Dermis microvascular lymphatic vessel endothelial cell (primary cell): Measurements from ENCODE around the gene PSRC1. TPM values are rescaled to one million over a fixed set of nuclear protein-coding genes. Genes with fewer than 3 reads are reported as not detected.
A peak's percentile ranks its signal among the peaks of the same experiment; 100 is the strongest.
"Not testable (repeated sequence)": the region's sequence is repeated elsewhere in the genome, so short reads cannot be mapped to it uniquely, and the experiment has no call there.

Experiments
- DNase-seq, 2 donors: peaks; one replicate each; pipeline versions ENCODE4 v3.0.0 to v3.0.0-alpha.2; 2010; ENCODE audit warnings: low read depth in 2 of 2
- total RNA-seq: library from RNA; depleted of rRNA; stranded (reverse); fragments of >200 nt; gene quantifications from 2 replicates; pipeline ENCODE4 v1.2.1, GENCODE V29; 2014

PSRC1 gene
- total RNA-seq, 1 donor from 2014 or later, result 4.5 TPM

- DNase-seq, result no peak
Measured at GRCh38 chr1:109296782-109297181, 13.8 kb upstream of the PSRC1 start.

- DNase-seq, result no peak
Measured at GRCh38 chr1:109295712-109296415, 12.9 kb upstream of the PSRC1 start.

GRCh38 chr1:109294481-109294880 is 11.5 kb upstream of the PSRC1 start:
- no peak for DNase-seq

GRCh38 chr1:109293026-109293425 is 10.1 kb upstream of the PSRC1 start:
- DNase-seq, result no peak

- no peak for DNase-seq
Measured at GRCh38 chr1:109292364-109292763, 9.4 kb upstream of the PSRC1 start.

- DNase-seq, result no peak
Measured at GRCh38 chr1:109290998-109291397, 8.1 kb upstream of the PSRC1 start.

- DNase-seq, result no peak
Measured at GRCh38 chr1:109290137-109290536, 7.2 kb upstream of the PSRC1 start.

GRCh38 chr1:109286762-109287161 is 3.8 kb upstream of the PSRC1 start:
- not testable (repeated sequence) for DNase-seq

- DNase-seq, result no peak
Measured at GRCh38 chr1:109283748-109284600, 1.0 kb upstream of the PSRC1 start.

- DNase-seq, result no peak
Measured at GRCh38 chr1:109282497-109282951, 421 bp downstream of the PSRC1 start.

- no peak for DNase-seq
Measured at GRCh38 chr1:109281680-109282496, 1.1 kb downstream of the PSRC1 start.

- DNase-seq, result no peak
Measured at GRCh38 chr1:109280862-109281261, 2.1 kb downstream of the PSRC1 start.

GRCh38 chr1:109279615-109280278 is 3.2 kb downstream of the PSRC1 start:
- no peak for DNase-seq

- DNase-seq, result peak; percentile 52 to 69
Measured at GRCh38 chr1:109277434-109278204, 5.3 kb downstream of the PSRC1 start.

GRCh38 chr1:109275706-109276345 is 7.1 kb downstream of the PSRC1 start:
- no peak for DNase-seq

GRCh38 chr1:109274533-109275476 is 8.1 kb downstream of the PSRC1 start:
- DNase-seq, result no peak

GRCh38 chr1:109273570-109274288 is 9.2 kb downstream of the PSRC1 start:
- no peak for DNase-seq

- DNase-seq, result no peak
Measured at GRCh38 chr1:109272831-109273547, 10.0 kb downstream of the PSRC1 start.
